ENCODE measurements around the gene GPAT2. TPM values are rescaled to one million over a fixed set of nuclear protein-coding genes. Genes with fewer than 3 reads are reported as not detected.
A peak's percentile ranks its signal among the peaks of the same experiment; 100 is the strongest.
"Not testable (repeated sequence)": the region's sequence is repeated elsewhere in the genome, so short reads cannot be mapped to it uniquely, and the experiment has no call there.

GPAT2 gene
- total RNA-seq, 2 experiments from 2014 or later: 12.6 to 14.4 TPM

DNA sequence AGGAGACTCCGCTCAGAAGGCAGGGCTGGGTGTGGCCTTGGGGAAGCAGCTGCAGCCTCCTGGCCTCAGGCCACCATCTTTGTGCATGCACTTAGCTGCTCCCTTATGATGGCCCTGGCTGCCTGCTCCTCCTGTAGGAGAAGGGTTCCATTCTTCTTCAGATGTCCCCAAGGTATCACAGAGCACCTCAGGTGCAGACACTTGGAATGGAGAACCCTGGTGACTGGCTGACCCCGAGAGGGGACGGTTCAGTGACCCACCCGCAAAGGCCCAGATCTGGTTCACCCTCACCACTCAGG, 9.6 kb downstream of the GPAT2 start:
- intact Hi-C loops (cut with micrococcal nuclease): loop anchor here (10.0 kb wide), 1 partner anchor 240 kb away; the partner anchor contains the start of genes CIAO1 and TMEM127
- Mint-ChIP-seq H3K27ac (no peak overlapping the region), H3K27me3 (ENCODE audit: low read depth) (no peaks in the 10 kb centered on the region), H3K4me1 (ENCODE audit: low read depth) (peaks cover 2% of the 10 kb centered on the region), H3K4me3 (no peak overlapping the region), H3K9me3 (no peaks in the 10 kb centered on the region), H3K36me3 (ENCODE audit: low read depth) (no peaks in the 10 kb centered on the region)
- CTCF ChIA-PET: interaction anchor here (1.4 to 4.6 kb wide), 2 partner anchors 93 to 149 kb away, joined by 5 to 35 read pairs; partner anchors contain the start of gene ADRA2B
- no peak for DNase-seq

GRCh38 chr2:96024336-96025193, 10.2 kb downstream of the GPAT2 start:
- Mint-ChIP-seq H3K4me3 (no peak overlapping the region), H3K27ac (no peak overlapping the region), H3K27me3 (ENCODE audit: low read depth) (no peaks in the 10 kb centered on the region), H3K36me3 (ENCODE audit: low read depth) (no peaks in the 10 kb centered on the region), H3K9me3 (no peaks in the 10 kb centered on the region), H3K4me1 (ENCODE audit: low read depth) (peaks cover 2% of the 10 kb centered on the region)
- intact Hi-C loops (cut with micrococcal nuclease): loop anchor here (10.0 kb wide), 1 partner anchor 240 kb away; the partner anchor contains the start of genes CIAO1 and TMEM127
- no peak for DNase-seq
- CTCF ChIA-PET: interaction anchor here (1.4 to 4.6 kb wide), 2 partner anchors 93 to 150 kb away, joined by 5 to 35 read pairs; partner anchors contain the start of gene ADRA2B

DNA sequence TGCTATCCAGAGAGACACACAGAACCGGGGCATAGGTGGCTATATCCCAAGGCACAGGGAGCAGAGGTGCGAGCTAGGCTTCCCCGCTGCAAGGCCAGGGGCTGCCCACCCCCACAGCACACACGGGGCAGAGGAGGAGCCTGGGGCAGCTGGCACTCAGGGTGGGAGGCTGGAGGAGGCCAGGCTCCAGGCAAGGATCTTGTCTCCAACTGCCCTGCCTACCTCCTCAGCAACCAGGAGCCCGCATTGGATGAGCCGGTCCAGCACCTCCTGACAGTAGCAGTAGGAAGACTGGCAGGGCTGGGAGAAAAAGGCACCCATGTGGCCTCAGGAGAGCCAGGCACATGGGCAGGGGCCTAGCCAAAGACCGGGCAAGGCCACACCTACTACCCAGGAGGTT, 11.0 kb downstream of the GPAT2 start:
- CTCF ChIA-PET: interaction anchor here (1.4 to 4.6 kb wide), 2 partner anchors 94 to 151 kb away, joined by 5 to 35 read pairs; partner anchors contain the start of gene ADRA2B

DNA sequence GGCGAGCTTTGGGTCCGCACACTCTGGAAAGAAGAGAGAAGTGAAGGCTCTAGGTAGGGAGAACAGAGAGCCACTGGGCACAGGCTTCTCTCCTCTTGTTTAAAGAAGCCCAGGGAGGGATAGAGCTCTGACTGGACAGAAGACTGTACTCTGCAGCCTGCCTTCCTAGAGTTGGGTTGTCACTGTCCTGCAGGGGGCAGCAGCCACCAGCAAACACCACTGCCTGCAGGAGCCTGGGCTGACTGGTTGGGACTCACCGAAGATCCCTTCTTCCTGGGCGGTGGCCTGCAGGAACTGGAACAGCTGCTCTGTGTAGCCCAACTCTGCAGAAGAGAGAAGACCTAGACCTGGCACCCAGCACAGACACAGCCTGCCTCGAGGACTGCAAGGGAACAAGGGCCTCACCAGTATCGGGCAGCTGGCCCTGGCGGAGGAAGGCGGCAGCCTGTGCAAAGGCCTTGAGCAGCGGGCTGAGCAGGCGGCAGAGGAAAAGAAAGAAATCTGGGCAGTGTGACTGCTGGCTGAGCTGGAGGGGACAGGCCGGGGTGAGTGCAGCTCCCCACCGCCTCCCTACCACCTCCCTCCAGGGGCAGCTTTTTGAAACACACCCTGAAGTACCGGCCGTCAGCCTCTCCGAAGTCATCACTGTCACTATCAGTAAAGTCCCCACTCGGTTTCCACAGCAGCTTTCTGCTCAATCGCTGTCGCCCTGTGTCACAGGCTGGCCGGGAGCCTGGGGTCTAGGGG, 11.8 kb downstream of the GPAT2 start:
- H3K9me3 Mint-ChIP-seq; H3K4me1 Mint-ChIP-seq (ENCODE audit: low read depth); H3K27ac Mint-ChIP-seq; H3K4me3 Mint-ChIP-seq; H3K36me3 Mint-ChIP-seq (ENCODE audit: low read depth); H3K27me3 Mint-ChIP-seq (ENCODE audit: low read depth): not testable (repeated sequence)
- intact Hi-C loops (cut with micrococcal nuclease): loop anchor here (10.0 kb wide), 1 partner anchor 242 kb away; the partner anchor contains the start of genes CIAO1 and TMEM127
- CTCF ChIA-PET: interaction anchor here (0.7 to 4.6 kb wide), 14 partner anchors 9 to 248 kb away, joined by 3 to 35 read pairs (median 4); partner anchors contain the start of genes ADRA2B, ASTL and STARD7
- DNase-seq: peak; percentile 86

More for the DNA sequence above, 11.0 kb downstream of the GPAT2 start:
- intact Hi-C loops (cut with micrococcal nuclease): loop anchor here (10.0 kb wide), 1 partner anchor 241 kb away; the partner anchor contains the start of genes CIAO1 and TMEM127
- not testable (repeated sequence) for H3K36me3 Mint-ChIP-seq (ENCODE audit: low read depth); H3K4me1 Mint-ChIP-seq (ENCODE audit: low read depth); H3K9me3 Mint-ChIP-seq; H3K27me3 Mint-ChIP-seq (ENCODE audit: low read depth); H3K4me3 Mint-ChIP-seq; H3K27ac Mint-ChIP-seq; DNase-seq

- DNase-seq; H3K4me3 Mint-ChIP-seq; H3K27me3 Mint-ChIP-seq (ENCODE audit: low read depth); H3K27ac Mint-ChIP-seq; H3K9me3 Mint-ChIP-seq; H3K36me3 Mint-ChIP-seq (ENCODE audit: low read depth); H3K4me1 Mint-ChIP-seq (ENCODE audit: low read depth): not testable (repeated sequence)
- intact Hi-C loops (cut with micrococcal nuclease): loop anchor here (10.0 kb wide), 1 partner anchor 243 kb away; the partner anchor contains the start of genes CIAO1 and TMEM127
- CTCF ChIA-PET: interaction anchor here (0.7 to 4.6 kb wide), 14 partner anchors 8 to 249 kb away, joined by 3 to 35 read pairs (median 4); partner anchors contain the start of genes ADRA2B, ASTL and STARD7
Observed at GRCh38 chr2:96022126-96022525, 12.6 kb downstream of the GPAT2 start.

DNA sequence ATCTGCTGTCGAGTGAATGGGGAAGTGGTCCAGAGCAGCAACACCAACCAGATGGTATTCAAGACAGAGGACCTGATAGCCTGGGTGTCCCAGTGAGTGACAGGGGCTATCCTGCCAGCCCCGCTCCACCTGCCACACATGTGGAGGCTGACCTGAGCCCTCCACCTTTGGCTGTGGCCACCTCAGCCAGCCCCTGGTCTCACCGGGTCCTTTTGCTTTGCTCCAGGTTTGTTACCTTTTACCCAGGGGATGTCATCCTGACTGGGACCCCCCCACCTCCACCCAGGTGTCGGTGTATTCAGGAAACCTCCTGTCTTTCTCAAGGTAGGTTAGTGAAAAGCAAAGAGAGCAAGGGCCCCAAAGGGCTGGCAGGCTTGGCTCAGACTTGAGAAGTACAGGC, 13.6 kb downstream of the GPAT2 start:
- not testable (repeated sequence) for H3K4me3 Mint-ChIP-seq; H3K4me1 Mint-ChIP-seq (ENCODE audit: low read depth); H3K27me3 Mint-ChIP-seq (ENCODE audit: low read depth); H3K27ac Mint-ChIP-seq; H3K36me3 Mint-ChIP-seq (ENCODE audit: low read depth); H3K9me3 Mint-ChIP-seq; DNase-seq
- intact Hi-C loops (cut with micrococcal nuclease): loop anchor here (10.0 kb wide), 1 partner anchor 244 kb away; the partner anchor contains the start of genes CIAO1 and TMEM127
- CTCF ChIA-PET: interaction anchor here (4.6 kb wide), 1 partner anchor 97 kb away, joined by 35 read pairs; the partner anchor contains the start of gene ADRA2B

DNA sequence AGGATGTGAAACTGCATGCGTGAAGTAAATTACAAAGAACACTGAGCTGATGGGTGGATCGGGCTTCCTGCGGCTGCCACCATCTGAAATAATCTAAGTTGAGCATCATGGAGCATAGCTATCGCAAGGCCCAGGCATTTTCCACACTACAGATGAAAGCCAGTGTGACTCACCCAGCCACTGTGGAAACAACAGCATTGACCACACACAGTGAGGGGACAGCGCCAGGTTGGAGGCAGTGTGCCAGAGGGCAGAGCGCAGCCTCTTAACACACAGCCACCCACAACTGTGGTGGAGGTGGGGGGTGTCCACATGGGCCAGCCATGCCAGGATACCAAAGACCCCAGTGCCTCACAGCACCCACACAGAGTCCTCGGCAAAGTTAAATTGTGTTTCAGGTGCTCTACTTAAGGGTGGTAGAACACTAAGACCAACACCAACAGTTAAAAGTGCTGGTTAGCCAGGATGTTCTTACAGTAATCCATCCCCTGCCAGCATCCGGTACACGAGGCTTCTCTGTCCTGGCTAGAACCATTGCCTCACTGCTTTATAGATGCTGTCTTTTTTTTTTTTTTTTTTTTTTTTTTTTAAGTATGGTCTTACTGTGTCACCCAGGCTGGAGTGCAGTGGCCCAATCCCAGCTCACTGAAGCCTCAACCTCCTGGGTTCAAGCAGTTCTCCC, 14.7 kb downstream of the GPAT2 start:
- H3K4me1 Mint-ChIP-seq (ENCODE audit: low read depth); H3K27me3 Mint-ChIP-seq (ENCODE audit: low read depth); DNase-seq; H3K9me3 Mint-ChIP-seq; CTCF ChIA-PET; H3K4me3 Mint-ChIP-seq; H3K27ac Mint-ChIP-seq; H3K36me3 Mint-ChIP-seq (ENCODE audit: low read depth): not testable (repeated sequence)
- intact Hi-C loops (cut with micrococcal nuclease): loop anchor here (10.0 kb wide), 1 partner anchor 245 kb away; the partner anchor contains the start of genes CIAO1 and TMEM127

DNA sequence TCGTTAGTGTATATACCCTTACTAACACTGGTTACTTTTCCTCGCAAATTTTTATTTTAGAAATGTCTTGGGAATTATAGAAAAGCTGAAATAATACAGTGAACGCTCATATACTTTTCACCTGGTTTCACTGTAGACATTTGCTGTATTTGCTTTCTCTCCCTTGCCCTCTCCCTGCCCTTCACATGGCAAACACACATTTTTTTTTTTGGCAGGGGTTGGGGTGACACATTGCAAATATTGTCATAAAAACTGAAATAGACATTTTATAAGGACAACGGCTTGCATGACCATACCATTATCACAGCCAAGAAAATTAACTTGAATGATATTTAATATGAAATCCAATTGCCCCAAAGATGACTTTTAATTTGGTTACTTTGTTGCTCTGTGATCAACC, 18.4 kb downstream of the GPAT2 start:
- H3K27me3 Mint-ChIP-seq (ENCODE audit: low read depth); intact Hi-C loops (cut with micrococcal nuclease); H3K36me3 Mint-ChIP-seq (ENCODE audit: low read depth); H3K4me3 Mint-ChIP-seq; H3K27ac Mint-ChIP-seq; H3K9me3 Mint-ChIP-seq; H3K4me1 Mint-ChIP-seq (ENCODE audit: low read depth); CTCF ChIA-PET; DNase-seq: not testable (repeated sequence)

DNA sequence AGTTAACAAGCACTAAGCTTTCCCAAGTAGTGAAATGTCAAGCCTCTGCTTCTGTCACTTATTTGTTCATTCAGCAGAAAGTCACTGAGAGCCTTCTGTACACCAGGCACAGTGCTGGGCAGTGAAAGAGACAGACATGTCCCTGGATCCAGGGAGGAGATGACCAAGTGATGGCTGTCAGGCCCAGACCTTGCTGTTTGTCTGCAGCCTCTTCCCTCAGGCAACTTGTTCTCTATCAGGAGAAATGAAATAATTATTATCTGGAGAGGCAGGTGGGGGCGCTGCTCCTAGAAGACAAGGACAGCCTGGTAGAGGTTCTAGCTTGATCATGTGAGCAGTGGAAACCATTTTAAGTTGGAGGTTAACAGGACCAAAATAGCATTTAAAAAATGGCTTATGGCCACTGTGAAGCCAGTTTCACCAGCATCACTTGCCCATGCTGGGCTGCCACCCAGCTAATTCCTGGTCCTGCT, 21.9 kb downstream of the GPAT2 start:
- H3K36me3 Mint-ChIP-seq (ENCODE audit: low read depth); H3K9me3 Mint-ChIP-seq; CTCF ChIA-PET; H3K27me3 Mint-ChIP-seq (ENCODE audit: low read depth); H3K27ac Mint-ChIP-seq; H3K4me3 Mint-ChIP-seq; intact Hi-C loops (cut with micrococcal nuclease): not testable (repeated sequence)
- peaks cover 12% of the 10 kb centered on the region for H3K4me1 Mint-ChIP-seq (ENCODE audit: low read depth)
- peak; percentile 16 for DNase-seq

GRCh38 chr2:96012086-96012791, 22.5 kb downstream of the GPAT2 start:
- H3K27ac Mint-ChIP-seq; intact Hi-C loops (cut with micrococcal nuclease); H3K9me3 Mint-ChIP-seq; H3K36me3 Mint-ChIP-seq (ENCODE audit: low read depth); H3K4me3 Mint-ChIP-seq; H3K27me3 Mint-ChIP-seq (ENCODE audit: low read depth); DNase-seq: not testable (repeated sequence)
- CTCF ChIA-PET: interaction anchor here (1.0 kb wide), 1 partner anchor 10 kb away, joined by 3 read pairs; no protein-coding TSS in a partner anchor
- peaks cover 12% of the 10 kb centered on the region for H3K4me1 Mint-ChIP-seq (ENCODE audit: low read depth)

DNA sequence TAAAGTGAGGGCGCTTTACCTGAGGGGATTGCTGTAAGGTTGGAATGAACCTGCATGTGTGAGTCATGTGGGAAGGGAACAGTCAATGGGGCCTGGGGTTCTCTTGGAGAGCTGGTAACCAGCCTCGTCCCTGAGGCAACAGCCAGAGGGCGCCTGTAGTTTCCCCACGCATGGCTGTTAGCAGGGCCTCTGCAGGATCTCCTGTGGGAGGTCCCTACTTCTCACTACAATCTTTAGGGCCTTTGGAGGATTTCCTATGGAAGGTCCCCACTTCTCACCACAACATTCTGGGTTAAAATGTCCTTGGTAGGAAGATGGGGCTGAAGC, 23.6 kb downstream of the GPAT2 start:
- H3K27ac Mint-ChIP-seq; H3K27me3 Mint-ChIP-seq (ENCODE audit: low read depth); H3K36me3 Mint-ChIP-seq (ENCODE audit: low read depth); H3K9me3 Mint-ChIP-seq; intact Hi-C loops (cut with micrococcal nuclease): not testable (repeated sequence)
- peak overlapping the region; percentile 69 for H3K4me3 Mint-ChIP-seq
- CTCF ChIA-PET: interaction anchor here (1.0 kb wide), 1 partner anchor 12 kb away, joined by 3 read pairs; no protein-coding TSS in a partner anchor
- DNase-seq: peak; percentile 72
- H3K4me1 Mint-ChIP-seq (ENCODE audit: low read depth): peaks cover 12% of the 10 kb centered on the region

Data from activated naive CD4-positive, alpha-beta T cell treated with anti-CD3 and anti-CD28 coated beads for 36 hours (primary cell).